GM21360 (cell line): ENCODE data around the gene CREBBP.

Source experiments
- ATAC-seq: cut with Tn5 transposase; IDR thresholded peaks from one replicate; pipeline ENCODE4 v1.9.1; 2021; ENCODE audit warnings: mild to moderate bottlenecking, moderate library complexity; ENCODE audit not compliant: unreplicated experiment

CREBBP gene

DNA sequence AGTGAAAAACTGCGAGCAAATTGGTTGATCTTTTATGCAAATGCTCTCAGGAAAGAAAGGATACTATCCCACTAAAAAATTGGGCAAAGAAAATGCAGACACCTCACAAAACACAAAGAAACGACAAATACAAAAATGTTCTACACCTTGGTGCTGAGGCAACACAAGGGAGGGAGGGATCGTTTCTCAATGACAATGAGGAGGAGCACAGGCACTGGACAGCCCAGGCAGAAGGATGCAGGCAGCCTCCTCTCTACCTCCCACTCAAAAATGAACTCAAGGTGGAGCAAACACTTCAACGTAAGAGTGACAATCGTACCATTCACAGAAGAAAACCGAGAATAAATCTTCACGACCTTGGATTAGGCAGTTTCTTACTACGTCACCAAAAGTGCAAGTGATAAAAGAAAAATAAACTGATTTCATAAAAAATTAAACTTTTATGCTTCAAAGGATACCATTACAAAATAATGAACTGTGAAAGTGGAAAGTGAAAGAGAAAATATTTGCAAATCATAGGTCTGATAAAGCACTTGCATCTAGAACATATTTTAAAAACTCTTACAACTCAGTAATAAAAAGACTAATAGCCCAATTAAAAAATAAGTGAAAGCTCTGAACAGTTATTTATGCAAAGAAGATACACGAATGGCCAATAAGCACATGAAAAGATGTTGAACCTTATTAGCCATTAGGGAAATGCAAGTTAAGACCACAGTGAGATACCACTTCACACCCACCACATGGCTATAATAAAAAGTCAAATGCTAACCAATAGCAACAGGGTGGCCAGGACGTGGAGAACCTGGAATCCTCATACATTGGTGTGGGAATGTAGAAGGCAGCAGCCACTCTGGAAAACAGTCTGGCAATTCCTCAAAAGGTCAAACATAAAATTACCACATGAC is 82.4 kb downstream of the CREBBP start:
- no peak for ATAC-seq

DNA sequence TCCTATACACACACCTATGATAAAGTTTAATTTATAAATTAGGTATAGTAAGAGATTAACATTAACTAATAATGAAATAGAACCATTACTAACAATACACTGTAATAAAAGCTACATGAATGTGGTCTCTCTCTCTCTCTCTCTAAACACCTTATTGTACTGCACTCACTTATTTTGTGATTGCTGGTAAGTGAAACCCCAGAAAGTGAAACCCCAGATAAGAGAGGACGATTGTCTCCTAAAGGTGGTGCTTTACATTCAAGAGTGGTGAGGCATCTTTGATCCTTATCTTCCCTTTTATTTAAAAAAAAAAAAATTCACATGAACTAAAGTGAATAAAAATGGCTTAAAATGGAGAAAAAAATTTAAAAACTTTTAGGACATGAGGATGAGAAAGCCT is 83.0 kb downstream of the CREBBP start:
- no peak for ATAC-seq

DNA sequence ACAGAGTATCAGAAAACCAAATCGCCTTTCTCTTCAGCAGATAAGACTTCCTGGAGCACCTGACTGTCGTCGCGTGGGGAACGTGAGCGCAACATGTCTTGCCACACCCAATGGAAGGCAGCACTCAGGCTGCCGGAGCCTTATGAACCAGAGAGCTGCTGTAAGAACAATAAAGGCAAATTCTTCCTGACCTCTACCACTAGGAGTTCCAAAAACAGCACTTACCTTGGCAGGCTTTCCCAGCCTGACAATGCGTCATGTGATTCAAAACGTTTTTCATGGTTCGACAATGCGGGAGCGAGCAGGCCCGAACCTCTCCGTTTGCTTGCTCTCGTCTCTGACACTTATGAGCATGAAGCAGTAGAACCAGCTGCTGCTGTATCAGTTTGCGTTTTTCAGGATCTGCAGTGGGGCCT is 87.3 kb downstream of the CREBBP start:
- no peak for ATAC-seq

DNA sequence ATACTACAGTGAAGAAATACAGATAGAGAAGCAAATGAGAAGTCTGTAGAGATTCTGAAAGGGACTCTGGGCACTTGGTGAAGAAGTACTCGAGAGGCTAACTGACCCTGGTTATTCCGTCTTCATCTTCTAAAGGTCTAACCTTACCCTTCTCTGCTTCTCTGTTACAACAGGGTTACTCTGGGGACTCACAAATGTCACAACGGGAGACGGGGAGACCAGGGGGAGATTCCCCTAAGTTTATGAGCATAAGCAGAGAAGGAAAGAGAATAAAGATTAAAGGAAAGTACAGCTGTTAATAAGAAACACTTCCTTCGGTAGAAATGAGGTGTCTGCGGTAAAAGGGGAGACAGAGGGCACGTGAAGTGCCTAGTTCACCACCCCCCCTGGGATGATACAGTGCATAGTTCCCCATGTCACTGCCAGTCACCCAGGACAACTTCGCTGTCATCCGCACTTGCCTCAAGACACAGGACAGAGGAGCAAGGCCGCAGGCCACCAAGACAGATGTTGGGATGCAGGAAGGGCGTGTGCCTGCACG is 88.0 kb downstream of the CREBBP start:
- ATAC-seq = no peak

DNA sequence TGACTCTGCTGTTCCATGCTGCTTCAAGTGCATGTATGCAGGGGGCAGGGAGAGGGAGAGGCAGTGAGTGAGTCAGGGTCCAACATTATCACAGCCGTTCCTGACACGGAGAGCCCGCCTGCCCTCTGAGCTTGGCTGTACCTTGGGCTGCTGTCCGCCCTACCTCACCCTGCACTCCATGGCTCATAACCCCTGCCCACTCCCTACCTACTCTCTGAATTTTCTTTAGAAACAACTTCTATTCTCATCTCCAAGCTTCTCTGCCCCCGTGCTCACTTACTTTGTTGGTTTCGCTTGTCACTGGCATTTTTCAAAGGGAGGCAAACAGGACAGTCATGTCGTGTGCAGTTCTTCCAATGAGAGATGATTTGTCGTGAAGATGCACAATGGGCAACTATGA is 88.8 kb downstream of the CREBBP start:
- ATAC-seq = no peak

DNA sequence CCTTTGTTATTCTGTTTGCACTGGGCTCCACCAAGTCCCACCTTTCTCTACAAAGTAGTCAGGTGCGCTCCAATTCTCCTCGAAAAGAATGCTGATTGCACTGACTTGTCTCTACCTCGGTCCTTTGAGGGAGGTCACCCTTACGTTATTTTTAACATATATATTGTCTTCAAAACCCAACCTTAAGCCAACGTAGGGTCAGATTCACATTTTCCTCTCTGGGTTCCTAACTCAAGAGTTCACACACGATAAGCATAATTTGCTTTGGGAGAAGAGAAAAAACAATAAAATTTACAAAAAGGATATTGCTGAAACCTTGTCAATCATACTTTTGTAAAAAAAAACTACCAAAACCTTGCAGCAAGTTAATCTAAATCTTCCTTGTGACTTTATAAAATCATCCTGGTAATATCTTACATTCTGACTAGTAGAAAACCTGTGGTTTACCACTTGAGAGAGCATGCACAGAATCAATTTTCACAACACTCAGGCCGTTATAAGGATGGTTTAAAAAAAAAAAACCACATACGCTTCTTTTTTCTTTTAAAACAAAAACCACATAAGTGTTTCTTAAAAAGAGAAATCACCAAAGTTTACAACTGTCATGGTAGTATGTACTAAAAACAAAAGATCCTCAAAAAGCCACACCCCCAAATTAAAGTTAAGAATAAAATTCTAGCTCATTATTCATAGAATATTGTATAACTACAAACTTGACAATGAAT is 91.0 kb downstream of the CREBBP start:
- ATAC-seq = no peak

DNA sequence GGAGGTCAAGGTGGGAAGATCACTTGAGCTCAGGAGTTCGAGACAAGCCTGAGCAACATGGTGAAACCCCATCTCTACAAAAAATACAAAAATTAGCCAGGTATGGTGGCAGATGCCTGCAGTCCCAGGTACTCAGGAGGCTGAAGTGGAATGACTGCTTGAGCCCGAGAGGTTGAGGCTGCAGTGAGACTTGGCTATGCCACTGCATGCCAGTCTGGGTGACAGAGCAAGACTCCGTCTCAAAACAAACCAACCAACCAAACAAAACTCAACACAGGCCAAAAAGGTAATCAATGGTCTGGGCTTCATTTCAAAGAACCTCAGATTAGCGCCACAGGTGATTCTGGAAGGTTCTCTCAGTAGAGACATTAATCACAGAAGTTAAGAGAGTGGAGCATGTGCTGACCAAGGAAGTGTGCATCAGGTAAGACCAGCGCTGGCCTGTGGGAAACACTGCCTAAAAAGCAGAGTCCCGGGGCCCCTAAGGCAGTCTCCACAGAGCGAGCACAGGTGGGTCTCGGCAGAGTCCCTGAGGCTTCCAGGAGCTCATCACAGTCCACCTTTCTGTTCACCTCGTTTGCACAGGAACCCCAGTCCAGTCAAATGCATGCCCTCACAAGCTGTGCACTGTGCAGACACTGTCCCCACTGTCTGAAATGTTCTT is 91.7 kb downstream of the CREBBP start:
- no peak for ATAC-seq

DNA sequence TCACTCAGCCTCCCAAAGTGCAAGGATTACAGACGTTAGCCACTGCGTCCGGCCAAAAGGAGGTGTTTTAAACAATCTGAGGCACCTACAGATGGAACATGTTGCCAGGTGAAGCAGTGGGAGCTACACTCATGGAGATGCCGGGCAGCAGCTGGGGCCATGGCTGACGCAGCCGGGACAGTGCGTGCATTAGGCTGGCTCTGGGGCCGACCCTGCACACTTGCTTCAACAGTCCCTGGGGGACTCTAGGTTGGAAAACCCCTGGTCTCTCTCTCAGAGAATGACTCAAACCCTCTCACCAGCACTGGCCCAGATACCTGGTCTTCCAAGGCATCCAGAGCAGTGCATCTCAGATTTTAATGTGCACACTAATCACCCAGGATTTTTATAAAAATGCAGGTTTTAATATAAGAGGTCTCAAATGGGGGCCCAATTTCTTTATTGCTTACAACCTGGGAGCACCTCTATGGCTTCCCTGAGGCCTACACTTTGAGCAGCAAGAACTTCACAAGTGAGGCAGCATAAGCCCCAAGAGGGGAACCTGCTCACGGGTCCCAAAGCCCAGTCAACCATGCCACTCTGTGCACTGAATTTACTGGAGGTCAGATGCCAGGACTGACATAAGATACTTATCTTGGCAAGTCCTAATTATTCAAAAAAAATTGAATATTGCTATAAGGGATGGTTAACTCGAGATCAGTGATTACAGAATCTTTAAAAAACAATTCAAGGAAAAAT is 92.4 kb downstream of the CREBBP start:
- ATAC-seq = peak; percentile 57

DNA sequence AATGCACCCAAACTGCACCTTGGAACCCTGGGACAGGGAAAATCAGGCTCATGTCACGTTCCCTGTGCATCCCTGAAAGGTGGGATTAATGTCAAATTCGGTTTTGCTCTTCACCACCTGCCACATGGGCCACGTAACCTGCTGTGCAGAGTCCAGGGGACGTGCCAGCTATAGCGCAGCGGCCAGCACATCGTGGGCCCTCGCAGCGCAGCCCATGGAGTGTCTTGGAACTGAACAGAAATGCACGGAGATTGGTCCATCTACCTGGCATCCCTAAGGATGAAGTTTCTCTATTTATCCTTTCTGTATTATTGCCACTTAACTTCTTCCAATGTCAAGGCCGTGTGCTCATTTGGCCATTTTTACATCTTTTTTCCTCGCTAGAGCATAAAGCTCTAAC is 95.1 kb downstream of the CREBBP start:
- ATAC-seq = no peak

DNA sequence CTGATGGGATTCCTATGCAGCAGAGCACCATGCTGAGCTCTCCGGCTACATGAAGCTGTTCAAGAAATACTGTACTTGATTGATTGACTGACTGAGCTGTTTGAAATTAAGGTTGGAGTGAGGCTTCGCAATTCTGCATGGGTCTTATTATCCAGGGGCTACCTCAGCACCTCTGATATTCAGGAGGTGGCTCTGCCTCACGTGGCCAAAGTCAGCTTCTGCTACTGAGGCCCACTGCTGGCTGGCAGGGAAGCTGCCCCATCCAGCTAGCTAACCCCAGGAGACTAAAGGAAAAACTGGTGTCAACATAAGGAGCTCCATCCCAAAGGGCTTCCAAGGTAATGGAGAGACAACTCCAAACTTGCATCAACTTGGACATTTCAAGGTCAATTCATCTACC is 97.0 kb downstream of the CREBBP start:
- no peak for ATAC-seq

DNA sequence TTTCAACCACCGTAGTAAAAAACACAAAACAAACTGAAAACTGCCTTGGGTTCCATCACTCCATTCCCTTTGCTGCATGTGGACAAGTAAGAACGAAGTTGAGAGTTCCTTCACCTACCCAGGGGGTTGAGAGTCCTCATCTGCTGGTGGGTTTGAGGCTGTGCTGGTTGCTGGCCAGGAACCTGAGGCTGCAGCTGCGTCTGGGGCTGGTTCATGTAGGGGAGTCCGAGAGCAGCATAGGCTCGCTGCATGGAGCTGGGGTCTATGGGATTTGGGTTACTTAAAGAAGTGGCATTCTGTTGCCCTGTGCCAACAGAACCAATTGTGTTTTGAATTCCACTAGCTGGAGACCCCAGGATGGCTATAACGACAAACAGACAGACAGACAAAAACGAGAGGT is 97.9 kb downstream of the CREBBP start:
- ATAC-seq = no peak

DNA sequence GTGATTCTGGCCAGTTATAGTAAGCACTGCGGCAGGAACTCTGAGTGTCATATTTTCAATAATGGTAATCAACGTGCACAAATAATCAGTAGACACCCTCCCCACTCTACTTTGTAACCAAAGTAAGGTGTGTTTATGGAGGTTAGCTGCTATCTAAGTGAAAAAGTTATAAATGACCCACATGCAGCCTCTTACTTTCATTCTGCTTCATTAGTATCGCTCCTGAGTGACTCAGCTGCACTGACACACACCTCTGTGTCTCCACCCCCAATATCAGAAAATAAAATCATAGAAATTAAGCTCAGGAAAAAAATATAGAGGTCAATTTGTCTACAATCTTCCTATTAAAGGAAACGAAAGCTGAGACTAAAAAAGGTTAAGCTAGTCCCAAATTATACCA is 99.1 kb downstream of the CREBBP start:
- ATAC-seq = no peak

DNA sequence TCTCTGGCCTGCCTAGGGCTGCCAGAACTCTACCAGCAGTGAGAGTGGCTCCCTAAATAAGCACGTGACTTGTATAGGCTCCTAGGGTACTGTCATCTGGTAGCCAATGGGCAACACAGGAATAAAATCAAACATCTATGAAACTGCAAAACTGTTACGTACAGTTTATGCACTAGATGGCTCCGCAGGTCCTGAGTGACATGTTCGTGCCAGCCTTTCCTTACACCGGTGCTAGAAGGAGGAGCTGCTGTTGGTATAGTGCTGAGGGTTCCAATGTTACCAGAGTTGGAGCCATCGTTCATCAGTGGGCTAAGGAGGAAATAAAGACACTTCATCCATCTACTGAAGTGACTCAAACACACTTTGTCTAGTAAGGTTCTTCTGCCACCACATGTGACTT is 99.9 kb downstream of the CREBBP start:
- no peak for ATAC-seq

DNA sequence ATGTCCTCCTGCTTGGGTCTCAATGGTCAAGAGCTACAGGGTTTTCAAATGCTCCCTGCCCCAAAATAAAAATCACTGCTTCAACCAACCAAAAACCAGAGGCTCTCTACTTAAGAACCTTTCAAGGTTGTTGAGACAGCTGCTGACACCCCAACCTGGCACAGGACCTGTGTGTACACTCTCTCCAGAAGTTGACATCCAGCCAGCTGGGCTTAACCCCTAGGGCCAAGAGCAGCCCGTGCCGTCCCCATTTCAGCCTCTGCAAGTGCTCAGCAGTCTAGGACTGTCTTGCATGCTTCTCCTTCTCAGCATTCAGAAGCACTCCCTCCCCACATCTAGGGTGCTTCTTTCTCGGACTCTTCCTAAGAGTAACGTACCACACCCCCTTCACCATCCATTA is 104.2 kb downstream of the CREBBP start:
- ATAC-seq = no peak

DNA sequence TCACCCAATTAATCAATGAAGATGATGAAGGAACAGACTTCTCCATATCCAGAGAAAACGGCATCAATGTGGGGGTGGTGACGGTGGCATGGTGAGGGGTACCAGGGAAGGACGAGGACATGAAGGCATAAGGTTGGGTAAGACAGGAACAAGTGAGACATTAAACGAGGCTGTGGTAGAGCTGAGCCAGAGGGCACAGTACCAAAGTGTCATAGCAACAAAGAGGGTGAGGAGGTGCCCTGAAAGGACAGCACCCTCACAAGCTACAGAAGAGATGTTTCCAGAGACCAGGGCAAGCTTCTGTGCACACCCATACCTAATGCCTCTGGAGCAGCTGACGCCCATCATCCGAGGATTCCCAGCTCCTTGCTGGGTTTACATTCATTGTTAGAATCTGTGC is 105.7 kb downstream of the CREBBP start:
- ATAC-seq = no peak

DNA sequence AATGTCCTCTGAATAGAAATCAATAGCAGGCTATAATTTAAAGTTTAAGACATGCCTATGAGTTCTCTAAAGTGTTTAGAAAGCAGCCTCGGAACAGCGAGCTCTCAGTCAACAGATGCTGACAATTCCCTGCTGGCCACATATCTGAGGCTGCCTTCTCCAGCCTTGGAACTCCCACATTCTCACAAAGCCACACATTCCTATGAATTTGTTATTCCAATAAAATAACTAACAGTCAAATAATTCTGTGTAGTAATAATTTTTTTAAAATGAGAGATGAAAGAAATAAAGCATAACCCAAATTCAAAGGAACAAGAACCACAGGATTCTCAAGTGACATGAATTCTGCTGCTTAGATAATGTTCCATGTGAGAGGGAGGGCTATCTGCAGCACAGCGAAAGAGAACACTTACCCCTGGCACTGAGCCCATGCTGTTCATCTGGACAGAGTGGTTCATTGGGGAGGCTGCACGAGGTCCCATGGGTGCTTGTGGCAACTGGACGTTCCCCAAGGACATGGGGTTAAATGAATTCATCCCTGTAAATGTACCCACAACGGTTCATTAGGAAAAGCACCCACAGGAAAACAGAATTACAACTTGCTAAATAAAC is 106.3 kb downstream of the CREBBP start:
- ATAC-seq = no peak

DNA sequence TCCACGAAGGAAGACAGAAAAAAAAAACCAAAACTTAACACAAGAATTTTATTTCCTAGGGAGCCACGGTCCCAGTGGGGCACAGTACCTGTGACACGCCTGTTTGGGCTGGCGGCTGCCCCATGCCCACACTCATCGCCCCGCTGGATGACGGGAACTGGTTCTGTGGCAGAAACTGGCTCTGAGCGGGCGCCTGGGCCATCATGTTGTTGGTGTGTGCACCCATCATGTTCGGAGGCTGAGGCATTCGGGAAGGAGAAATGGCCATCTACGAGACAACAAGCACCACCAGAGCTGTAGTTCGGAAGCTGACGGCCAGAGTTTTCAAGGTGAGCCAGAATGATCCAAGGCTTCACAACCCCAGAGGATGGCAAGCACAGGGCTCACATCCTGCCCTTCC is 106.8 kb downstream of the CREBBP start:
- ATAC-seq = no peak

DNA sequence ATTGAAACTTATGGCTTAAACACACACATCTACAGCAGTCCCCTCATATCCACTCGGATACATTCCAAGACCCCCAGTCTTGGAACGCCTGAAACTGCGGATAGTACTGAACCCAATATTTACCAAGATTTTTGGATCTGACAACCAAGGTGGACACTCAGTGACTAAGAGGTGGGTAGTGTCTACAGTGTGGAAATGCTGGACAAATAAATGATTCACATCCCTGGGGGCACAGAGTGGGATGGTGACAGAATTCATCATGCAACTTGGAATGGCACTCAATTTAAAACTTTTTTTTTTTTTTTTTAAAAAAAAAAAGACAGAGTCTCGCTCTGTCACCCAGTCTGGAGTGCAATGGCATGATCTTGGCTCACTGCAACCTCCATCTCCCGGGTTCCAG is 109.0 kb downstream of the CREBBP start:
- ATAC-seq = no peak

DNA sequence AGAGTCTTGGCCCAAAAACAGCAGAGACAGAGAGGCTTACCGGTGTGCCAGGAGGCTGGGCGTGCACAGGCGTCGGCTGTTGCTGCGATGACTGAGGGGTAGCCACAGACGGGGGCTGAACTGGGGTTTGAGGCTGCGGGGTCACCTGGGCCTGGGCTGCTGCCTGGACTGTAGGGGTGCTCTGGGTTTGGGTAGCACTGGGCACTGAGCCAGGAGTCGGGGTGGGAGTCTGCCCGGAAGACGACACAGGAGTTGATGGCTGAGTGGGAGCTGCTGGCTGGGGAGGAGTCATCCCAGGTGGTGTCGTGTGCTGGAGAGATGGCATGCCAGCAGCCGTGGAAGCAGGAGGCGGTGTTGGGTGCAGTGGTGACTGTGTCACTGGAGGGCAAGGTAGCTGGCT is 110.0 kb downstream of the CREBBP start:
- no peak for ATAC-seq

DNA sequence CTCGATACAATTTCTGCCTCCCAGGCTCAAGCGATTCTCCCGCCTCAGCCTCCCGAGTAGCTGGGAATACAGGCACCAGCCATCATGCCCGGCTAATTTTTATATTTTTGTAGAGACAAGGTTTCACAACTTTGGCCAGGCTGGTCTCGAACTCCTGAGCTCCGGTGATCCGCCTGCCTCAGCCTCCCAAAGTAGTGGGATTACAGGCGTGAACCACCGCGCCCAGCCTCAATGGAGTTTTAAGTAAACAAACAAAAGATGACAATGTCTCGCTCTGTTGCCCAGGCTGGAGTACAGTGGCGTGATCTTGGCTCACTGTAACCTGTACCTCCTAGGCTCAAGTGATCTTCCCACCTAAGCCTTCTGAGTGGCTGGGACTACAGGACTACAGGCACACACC is 110.6 kb downstream of the CREBBP start:
- no peak for ATAC-seq
